HL-60/S4 treated with retinoic acid at 250 ng/mL for 4 days and 3 days (cell line): ENCODE results near the gene RAPGEF4.
"Not testable (repeated sequence)": the region's sequence is repeated elsewhere in the genome, so short reads cannot be mapped to it uniquely, and the experiment has no call there.

ENCODE experiments used
- in situ Hi-C: fragments of 300-500 bp; cut with MboI; formaldehyde crosslinking; loops from 2 replicates; pipeline ENCODE4 v1.7.0; 2022; ENCODE audit warnings: low sequenced_read_pairs

RAPGEF4 gene

DNA sequence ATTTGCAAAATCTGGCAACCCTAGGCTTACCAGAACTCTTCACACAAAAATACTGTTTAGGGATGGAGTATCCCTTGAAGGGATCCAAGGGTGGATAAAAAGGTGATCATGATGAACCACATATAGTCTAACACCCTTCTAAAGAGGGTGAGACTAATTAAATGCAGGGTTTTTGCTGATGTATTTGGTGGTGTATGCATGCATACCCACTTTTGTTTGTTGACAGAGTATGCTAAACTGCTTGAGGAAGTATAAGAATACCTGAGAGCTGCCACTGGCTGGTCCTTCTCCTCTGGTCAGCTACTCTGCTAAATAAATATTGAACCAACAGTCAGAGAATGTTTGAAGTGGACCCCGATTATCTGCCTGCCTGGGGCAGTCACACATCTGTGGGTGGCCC is 34.2 kb downstream of the RAPGEF4 start:
- in situ Hi-C loops, result no loop called here

DNA sequence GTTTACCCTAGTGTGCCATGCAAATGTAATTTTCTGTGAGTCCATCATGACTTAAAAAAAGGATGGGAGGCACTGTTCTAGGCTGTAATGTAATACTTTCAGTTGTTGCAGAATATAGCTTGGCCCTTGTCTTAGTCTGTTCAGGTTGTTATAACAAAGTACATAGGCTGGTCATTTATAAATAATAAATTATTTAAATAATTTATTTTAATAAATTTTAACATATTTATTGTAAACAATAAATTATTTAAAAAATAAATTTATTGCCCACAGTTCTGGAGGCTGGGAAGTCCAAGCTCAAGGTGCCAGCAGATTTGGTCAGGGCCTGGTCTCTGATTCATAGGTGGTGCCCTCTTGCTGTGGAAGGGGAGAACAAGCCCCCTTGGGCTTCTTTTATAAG is 35.2 kb downstream of the RAPGEF4 start:
- in situ Hi-C loops, result no loop called here

DNA sequence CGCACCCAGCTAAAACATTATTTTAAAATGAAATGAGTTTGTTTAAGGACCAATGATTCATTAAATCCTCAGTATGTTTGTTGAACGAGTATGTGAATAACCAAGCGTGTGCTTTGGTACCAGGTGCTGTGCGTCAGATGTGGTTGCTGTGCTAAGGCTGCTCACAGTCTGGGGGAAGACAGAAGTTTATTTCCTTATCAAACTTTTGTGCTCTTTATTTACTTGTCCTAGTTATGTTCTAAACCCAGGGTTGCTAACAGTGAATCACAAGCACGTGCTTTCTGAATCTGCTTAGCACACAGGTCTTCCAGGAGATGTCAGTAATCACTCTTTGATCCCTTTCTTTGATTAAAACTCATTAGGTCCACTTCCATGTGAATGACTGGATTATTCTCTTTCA is 37.0 kb downstream of the RAPGEF4 start:
- in situ Hi-C loops, result no loop called here

DNA sequence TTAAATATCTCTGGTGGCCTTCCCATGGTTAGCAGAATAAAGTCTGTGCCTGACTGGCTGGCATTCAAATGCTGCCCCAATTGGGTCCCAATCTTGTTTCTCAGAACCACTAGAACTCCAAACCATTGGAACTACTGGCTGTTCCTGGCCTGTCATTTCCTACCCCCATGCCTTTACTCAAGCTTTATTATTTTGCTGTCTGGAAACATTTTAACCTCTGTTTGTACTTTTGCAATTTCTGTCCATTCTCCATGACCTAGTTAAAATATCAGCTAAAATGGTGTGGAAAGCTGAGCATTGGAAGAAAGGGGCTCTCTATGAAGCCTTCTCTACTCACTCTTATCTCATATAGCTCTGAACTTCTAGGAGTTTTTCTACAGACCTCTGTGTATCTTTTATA is 38.7 kb downstream of the RAPGEF4 start:
- in situ Hi-C loops, result no loop called here

DNA sequence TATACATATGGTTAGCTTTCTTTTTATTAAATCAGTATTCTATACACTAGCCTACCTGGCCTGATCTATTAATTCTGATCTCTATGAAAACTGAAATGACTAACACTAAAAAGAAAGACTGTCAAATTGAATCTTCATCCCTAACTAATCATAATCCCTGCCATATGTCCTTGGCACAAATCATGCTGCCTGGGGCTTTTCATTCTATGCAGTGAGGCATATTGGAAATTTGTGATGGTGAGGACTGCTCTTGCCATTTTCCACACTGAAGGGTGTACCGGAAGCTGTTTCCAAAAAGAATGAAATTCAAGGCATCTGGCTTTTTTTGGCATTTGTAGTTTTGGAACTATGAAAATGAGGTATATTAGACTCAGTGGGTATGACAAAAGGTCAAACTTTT is 39.7 kb downstream of the RAPGEF4 start:
- in situ Hi-C loops, result no loop called here

DNA sequence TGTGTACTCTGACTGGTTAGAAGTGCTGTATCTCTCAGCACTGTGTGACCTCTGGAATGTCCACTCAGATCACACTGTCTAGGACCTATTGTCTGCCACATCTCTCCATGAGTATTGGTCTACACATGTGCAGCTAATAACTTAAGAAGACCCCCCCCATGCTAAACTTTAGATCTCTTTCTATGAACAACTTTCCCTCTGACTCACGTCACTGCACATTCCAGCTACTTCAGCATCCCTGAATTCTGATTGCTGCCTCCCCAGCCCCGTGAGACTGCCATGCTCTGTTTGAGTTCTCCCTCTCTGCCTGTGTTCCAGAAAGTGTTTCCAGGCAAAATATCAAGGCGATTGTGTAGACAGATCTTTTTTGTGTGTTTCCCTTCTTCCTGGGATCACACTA is 41.8 kb downstream of the RAPGEF4 start:
- in situ Hi-C loops, result no loop called here

DNA sequence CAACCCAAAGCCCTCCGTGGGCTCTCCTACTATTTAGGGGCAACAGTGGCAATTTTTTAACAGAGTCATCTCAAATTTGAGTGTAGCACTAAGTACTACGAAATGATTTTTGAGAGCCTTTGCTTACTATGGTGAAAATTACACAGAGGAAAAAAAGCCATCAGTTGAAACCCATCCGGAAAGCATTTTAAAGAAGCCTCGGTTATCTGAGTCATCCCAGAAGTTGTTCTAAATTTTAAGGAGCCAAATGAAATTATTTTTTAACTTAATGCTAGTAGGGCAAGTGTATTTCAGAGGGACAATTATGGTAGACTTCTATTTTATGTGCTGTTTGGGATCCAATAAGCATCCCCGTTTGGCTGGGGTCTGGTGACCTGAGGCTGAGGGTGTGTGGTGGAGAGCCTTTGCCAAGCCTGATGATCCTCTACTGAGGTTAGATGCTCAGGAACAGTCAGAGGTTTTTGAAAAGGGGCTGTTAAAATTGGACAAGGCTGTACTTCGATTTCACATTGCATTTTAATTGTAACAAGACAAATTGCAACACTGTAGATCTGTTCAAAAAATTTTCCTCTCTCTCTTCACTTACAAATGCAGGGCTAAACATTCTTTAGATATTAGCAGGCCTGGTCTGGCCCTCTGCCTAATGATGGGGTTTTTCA is 47.0 kb downstream of the RAPGEF4 start:
- in situ Hi-C loops, result no loop called here

DNA sequence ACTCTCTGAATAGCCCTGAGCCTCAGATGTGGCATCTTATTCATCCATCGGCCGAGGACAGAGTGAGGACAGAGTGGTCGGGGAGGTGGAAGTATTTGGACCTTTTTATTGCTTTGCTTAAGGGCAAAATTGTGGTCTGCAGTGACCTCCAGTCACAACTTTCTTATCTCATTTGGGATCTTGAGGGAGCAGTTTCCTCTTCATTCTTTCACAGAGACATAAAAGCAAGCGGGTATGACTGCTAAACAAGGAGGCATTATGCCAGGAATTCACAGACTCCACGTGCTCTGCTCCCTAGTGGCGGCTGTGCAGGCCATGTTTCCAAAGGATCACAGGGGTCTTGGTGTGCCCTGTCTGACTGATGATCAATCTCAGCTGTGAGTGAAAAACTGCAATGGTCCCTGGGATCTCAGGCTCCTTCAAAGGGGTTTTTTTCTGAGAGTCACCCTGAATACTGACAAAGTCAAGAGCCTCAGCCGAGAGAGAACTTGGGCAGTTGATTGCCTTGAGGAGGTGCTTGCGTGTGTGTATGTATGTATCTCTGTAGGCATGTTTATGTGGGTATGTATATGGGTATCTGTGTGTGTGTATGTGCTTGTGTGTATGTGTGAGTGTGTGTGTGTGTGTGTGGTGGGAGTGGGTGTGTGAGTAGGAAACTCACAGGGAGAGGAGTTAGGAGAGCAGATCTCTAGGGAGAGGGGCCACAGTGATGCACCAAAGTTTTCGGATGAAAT is 47.7 kb downstream of the RAPGEF4 start:
- in situ Hi-C loops, result no loop called here

DNA sequence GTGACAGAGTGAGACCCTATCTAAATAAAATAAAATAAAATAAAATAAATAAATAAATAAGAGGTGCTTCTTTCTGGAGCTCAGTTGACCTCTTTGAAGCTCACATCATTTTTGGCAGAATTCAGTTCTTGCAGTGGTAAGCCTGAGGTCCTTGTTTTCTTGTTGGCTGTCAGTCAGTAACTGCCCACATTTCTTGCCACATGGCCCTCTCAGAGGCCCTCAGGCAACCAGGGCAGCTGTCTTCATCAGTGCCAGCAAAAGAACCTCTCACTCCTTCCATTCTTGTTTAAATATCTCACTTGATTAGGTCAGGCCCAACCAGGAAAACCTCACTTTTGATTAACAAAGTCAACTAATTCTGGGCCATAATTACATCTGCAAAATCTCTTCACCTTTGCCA is 53.2 kb downstream of the RAPGEF4 start:
- in situ Hi-C loops, result no loop called here

DNA sequence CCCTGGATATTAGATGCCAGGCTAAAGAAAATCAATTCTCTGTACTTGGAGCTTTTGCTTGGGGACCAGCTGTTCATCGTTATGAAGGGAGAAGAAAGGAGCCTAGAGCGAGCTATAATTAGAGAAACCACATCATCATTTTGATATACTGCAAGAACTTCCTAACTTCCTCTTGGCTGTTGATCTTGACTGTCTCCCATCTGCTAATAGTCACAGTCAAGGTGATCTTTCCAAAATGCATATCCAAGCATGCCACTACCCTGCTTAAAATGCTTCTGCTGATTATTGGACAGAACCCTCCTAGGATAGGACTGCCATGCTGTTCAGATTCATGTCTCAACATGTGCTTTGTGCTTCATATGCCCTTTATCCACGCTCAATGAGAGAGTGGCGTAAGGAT is 54.8 kb downstream of the RAPGEF4 start:
- in situ Hi-C loops, result no loop called here

DNA sequence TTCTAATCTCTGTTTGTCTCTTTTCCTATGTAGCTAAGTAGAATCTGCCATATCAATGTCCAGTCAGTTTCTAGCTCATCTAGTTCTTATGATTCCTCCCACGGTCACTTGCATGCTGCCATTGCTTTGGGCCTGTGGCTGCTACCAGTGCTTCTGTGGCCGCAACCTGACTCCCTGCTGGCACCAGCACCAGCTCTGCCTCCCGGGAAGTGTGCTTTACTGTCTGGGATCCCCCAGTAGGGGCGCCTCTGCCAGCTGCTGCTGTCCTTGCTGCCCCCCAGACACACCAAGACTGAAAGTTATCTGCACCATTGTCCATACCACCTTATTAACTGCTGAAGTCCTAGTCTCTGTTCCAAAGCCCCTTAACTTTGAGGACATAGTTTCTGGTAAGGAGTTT is 56.3 kb downstream of the RAPGEF4 start:
- in situ Hi-C loops, result no loop called here

DNA sequence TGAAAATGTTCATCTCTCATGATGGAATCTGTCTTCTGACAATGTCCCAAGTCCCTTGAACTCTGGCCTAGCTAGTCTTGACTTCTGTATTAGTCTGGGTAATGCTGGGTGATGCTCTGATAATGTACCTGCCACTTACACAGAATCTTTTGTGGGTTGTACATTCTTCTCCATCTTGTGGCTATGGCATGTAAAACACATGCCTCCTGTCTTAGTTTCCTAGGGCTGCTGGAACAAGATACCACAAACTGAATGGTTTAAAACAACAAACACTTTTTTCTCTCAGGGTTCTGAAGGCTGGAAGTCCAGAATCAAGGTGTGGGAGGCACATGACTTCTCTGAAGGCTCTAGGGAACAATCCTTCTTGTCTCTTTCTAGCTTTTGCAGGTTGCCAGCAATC is 57.1 kb downstream of the RAPGEF4 start:
- in situ Hi-C loops, result no loop called here

DNA sequence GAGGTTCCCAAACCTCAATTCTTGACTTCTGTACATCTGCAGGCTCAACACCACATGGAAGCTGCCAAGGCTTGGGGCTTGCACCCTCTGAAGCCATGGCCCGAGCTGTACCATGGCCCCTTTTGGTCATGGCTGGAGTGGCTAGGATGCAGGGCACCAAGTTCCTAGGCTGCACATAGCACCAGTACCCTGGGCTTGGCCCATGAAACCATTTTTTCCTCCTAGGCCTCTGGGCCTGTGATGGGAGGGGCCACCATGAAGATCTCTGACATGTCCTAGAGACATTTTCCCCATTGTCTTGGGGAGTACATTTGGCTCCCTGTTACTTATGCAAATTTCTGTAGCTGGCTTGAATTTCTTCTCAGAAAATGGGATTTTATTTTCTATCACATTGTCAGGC is 67.7 kb downstream of the RAPGEF4 start:
- in situ Hi-C loops, result not testable (repeated sequence)

DNA sequence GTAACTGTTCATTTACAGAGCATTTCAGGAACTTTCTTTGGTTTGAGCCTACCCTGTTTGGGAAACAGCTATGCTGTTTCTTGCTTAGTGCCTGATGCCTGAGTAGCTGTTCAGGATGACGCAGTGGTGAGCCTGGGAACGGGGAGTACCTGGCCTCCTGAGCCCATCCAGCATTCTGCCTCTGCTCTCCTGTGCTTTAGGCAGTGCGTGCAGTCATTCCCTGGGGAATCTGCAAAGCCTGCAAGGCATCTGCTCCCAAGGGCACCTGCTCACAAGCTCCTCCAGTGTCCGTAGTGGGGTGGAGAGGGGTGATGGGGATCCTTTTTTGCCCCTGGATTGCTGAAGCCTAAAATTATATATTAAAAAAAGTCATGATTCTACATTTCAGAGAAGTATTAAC is 68.8 kb downstream of the RAPGEF4 start:
- in situ Hi-C loops, result no loop called here

DNA sequence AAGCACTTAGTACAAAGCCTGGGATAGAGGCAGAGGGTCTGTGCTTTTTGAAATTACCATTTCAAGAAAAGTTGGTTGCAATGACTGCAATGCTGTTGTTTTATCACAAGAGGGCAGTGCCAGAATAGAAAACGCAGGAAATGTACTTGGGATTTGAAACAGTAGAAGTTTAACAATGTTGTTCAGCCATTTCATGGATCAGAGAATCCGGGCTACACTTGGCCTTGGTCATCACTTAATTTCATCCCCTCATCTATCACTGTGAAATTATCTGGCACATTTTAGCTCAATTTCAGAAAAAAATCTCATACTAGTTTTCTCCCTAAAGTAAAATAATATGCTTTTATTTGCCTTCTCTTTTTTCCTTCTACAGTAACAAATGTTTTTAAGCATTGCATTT is 70.8 kb downstream of the RAPGEF4 start:
- in situ Hi-C loops, result no loop called here

DNA sequence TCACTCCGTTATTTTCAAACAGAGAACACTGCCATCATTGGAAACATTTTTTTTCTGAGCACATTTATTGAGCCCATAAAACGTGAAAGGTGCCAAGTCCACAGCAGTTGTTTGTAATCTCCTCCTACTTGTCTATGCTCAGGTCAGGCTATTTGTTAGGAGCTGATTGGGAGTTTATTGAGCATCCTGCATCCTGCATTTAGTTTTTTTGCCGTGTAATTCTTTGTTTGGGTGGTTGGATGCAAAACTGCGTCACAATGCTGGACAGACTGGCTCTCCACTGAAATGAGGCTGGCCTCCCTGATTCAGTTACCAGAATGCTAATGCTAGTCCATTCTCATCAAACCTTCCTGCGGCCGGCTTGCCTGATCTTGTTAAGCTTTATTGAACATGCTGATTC is 71.4 kb downstream of the RAPGEF4 start:
- in situ Hi-C loops, result no loop called here

DNA sequence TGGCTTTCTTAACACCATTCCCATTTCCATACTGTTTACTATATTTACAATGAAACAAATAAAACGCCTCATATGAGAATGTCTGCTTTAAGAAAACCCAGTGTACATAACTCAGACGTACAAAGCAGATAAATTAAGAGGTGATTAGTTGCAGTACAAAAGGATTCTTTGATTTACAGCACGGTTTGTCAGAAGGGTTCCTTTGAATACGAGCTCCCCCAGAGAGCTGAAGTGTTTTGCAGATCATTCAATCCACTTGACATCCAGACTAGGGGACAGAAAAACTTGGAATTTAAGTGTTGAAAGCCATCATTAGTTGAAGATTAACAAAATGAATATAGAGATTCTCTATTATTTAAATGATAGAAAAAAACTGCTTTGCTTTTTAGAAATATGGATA is 72.5 kb downstream of the RAPGEF4 start:
- in situ Hi-C loops, result no loop called here

DNA sequence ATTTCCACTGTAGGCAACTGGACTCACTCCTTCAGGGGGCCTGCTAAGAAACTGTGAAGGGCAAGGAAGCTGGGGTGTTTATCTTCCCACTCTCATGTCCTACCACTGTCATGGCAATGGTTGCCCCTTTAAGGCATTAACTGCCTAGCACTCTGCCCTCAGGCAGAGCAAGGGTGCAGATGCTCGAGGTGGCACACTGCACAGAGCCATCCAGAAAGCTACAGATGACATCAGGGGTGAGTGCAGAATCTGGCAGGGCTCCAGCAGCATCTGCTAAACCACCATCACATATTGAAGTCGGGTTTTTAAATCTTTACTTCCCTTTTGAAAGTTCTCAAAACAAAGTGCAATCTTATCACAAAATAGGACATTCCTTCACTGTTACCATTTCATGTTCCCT is 75.4 kb downstream of the RAPGEF4 start:
- in situ Hi-C loops, result no loop called here

DNA sequence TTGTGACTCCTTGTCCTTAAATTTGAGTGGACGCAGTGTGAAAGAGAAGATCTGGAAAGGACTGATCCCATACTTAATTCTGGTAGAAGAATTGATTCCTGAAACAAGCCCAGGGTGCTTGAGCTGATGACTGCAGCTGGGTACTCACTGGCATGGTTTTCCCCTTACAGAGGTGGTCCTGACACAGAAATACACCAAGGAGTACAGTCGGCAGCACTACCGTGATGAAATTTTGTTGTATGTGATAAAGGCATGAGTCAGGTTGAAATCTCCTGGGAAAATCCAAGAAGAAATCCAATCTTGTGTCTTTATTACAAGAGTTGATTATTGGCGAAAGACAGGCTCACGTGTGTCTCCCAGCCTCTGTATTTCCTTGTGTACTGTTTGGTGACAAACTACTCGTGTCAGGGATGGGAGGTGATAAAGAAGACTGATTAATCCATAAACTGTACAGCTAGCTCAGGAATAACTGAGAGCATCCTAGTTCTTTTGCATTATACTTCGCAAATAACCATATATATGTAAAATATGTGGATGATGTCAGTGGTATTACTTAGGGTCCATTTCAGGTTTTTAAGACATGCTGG is 76.6 kb downstream of the RAPGEF4 start:
- in situ Hi-C loops, result no loop called here

DNA sequence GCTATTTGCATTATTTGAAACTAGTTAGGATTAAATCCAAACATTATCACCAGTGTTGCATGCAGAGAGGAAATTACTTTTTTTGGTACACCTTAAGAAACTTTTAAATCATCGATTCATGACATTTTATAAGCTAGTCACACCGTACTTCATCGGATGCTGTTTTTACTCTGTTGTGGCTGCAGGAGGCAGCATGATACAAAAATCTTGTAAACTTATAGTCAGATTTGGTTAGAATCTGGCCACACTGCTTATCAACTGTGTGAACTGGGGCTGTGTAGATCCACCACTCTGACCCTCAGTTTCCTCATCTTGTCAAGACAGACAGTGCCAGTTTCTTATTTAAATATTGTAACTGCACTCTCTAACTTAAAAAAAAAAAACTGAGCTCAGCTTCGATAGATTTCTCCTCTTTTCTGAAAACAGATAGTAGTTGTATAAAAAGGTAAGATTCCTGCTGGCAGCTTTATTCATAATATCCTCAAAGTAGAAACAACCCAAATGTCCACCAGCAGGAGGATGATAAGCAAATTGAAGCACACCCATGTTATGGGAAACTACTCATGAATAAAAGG is 77.8 kb downstream of the RAPGEF4 start:
- in situ Hi-C loops, result no loop called here

DNA sequence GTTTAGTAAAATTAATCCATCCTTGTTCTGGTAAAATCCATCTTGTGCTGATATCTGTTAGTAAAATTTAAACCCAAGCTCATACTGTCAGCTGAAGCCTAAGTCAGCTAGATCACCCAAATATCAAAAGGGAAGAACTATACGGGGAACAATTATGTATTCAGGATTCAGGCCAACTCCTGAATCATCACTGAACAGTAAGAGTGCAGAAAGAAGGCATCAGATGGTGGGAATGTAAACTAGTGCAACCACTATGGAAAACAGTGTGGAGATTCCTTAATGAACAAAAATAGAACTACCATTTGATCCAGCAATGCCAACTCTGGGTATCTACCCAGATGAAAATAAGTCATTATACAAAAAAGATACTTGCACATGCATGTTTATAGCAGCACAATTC is 81.8 kb downstream of the RAPGEF4 start:
- in situ Hi-C loops, result no loop called here

DNA sequence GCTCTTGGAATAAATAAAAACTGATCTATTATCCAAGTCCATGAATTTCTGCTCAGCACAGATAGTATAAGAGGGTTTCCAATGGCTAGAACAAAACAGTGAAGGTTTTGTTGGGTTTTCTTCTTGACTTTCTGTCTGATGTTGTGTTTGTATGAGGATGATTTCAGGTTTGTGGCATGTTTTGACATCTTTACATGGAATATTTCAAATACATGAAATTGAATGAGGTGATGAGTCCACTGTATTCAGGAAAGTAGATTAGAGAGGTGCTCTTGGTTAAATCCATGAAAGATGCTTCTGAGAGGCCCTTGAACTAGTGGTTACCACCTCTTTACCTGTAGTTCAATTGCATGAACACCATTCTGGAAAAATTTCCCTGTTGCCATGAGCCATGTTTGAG is 84.3 kb downstream of the RAPGEF4 start:
- in situ Hi-C loops, result no loop called here
